HG02763 (cell line): ENCODE data around the gene COPS3.

ENCODE experiments used
- ATAC-seq: cut with Tn5 transposase; IDR thresholded peaks from one replicate; pipeline ENCODE4 v1.9.1; 2021; ENCODE audit warnings: mild to moderate bottlenecking, moderate library complexity; ENCODE audit not compliant: unreplicated experiment

COPS3 gene

GRCh38 chr17:17252149-17252661, 28.8 kb downstream of the COPS3 start:
- ATAC-seq, result no peak

- ATAC-seq, result no peak
Observed at GRCh38 chr17:17246879-17247278, 34.2 kb downstream of the COPS3 start.

- ATAC-seq, result no peak
Observed at GRCh38 chr17:17243163-17243562, 37.9 kb downstream of the COPS3 start.

- no peak for ATAC-seq
Observed at GRCh38 chr17:17242246-17242645, 38.8 kb downstream of the COPS3 start.

GRCh38 chr17:17241656-17242055, 39.4 kb downstream of the COPS3 start:
- no peak for ATAC-seq

GRCh38 chr17:17239832-17240231, 41.2 kb downstream of the COPS3 start:
- no peak for ATAC-seq

- peak; percentile 81 for ATAC-seq
Observed at GRCh38 chr17:17237026-17237799, 43.8 kb downstream of the COPS3 start, which contains the start of gene FLCN. Gene FLCN, minus strand, starts transcription at chr17:17237168. Its CDS starts 9,031 bp downstream, at chr17:17228137.

GRCh38 chr17:17236295-17237025, 44.6 kb downstream of the COPS3 start:
- ATAC-seq, result no peak

- no peak for ATAC-seq
Observed at GRCh38 chr17:17235212-17236174, 45.6 kb downstream of the COPS3 start.

GRCh38 chr17:17232303-17232621, 48.8 kb downstream of the COPS3 start:
- no peak for ATAC-seq

- ATAC-seq, result no peak
Observed at GRCh38 chr17:17231621-17232302, 49.3 kb downstream of the COPS3 start.

GRCh38 chr17:17229416-17230384, 51.3 kb downstream of the COPS3 start:
- no peak for ATAC-seq

- no peak for ATAC-seq
Observed at GRCh38 chr17:17228521-17229279, 52.3 kb downstream of the COPS3 start.

GRCh38 chr17:17227608-17228520, 53.2 kb downstream of the COPS3 start:
- no peak for ATAC-seq

GRCh38 chr17:17226451-17227265, 54.4 kb downstream of the COPS3 start:
- ATAC-seq, result no peak

GRCh38 chr17:17225901-17226300, 55.1 kb downstream of the COPS3 start:
- no peak for ATAC-seq

- ATAC-seq, result no peak
Observed at GRCh38 chr17:17224137-17224536, 56.9 kb downstream of the COPS3 start.
